HG03066 (cell line): ENCODE data around the gene KCNJ6.

Source experiments
- ATAC-seq: cut with Tn5 transposase; IDR thresholded peaks from one replicate; pipeline ENCODE4 v1.9.1; 2021; ENCODE audit warnings: low read depth; ENCODE audit not compliant: unreplicated experiment

The KCNJ6 gene

DNA sequence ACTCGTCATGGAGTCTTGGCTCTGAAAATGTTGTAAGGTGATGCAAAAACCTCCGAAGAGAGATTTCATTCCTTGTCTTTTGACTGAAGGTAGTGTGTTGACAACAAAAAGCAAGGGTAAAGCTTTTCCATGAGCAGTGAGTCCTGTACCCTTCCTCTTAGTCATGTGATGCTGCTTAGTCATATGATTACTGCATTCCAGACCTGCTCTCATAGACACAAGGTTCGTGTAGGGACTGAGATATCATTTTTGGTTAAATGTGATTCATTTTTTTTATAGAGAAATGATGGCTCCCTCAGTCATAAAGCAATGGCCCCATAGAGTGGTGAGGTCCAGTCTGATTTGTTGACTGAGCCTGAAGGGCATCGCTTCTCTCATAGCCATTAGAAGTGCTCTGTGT is 9.2 kb downstream of the KCNJ6 start:
- ATAC-seq = no peak

DNA sequence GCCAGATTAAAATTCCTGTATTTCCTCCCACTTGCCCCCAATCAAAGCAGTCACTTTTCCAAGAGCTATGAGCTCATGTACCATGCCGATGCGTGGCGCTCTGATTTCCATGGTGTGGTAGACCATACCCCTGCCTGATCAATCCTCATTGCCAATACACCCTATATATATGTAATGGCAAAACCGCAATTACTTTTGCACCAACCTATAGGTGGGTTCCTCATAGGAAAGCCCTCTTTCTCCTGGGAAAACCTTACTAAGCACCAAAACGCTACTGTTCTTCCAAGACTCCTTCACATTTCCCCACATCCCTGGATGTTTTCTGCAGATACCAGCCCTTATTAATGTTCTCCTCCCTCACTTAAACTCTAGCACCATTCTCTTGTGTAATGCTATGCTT is 11.0 kb downstream of the KCNJ6 start:
- ATAC-seq = no peak

DNA sequence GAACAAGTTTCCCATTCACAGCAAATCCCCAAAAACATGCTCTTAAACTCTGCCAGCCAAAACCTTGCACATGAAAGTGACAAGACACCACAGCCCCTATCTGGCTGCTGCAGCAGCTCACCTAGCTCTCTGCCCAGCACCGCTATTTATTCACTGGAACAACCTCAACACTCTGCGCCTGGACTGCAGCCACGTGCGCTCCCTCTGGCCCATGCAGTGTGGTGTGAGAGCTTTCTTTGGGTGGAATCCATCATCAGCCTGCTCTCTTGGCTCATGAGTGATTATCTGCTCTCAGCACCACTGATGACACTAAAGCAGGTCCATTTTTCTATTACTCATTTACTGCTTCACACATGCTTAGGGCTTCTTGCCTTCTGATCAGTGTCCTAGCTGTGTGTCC is 11.4 kb downstream of the KCNJ6 start:
- ATAC-seq = no peak

DNA sequence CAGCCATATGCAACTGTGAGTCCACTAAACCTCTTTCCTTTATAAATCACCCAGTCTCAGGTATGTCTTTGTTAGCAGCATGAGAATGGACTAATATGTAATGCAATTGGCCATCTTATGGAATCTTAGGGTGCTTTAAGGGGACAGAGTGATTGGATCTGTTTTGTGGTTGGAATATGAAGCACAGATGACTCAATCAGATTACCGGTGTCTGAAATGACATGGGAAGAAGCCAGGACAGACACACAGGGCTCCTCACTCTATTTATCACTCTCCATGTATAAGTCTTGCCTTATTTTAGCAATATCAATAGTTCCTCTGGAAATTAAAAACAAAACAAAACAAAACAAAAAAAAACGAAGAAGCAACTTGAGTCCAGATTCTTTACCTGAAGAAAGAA is 12.9 kb downstream of the KCNJ6 start:
- no peak for ATAC-seq

DNA sequence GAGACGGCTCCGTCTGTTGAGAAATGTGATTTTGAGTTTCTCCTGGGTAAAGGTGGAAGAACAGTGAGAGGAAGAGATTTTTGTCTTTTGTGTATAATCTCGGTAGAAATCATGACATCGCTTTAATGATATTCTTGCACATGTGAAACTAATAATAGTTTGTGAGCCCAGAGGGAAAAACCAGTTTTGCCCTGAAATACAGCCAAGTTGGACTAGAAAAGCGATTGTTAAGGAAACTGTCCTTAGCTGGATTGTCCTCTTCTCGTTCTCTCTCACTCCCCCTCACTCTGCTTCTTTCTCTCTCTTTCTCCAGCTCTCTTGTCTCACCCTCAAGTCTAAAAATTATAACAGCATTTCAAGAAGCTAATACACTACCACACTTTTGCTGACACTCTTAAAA is 17.1 kb downstream of the KCNJ6 start:
- ATAC-seq = no peak

DNA sequence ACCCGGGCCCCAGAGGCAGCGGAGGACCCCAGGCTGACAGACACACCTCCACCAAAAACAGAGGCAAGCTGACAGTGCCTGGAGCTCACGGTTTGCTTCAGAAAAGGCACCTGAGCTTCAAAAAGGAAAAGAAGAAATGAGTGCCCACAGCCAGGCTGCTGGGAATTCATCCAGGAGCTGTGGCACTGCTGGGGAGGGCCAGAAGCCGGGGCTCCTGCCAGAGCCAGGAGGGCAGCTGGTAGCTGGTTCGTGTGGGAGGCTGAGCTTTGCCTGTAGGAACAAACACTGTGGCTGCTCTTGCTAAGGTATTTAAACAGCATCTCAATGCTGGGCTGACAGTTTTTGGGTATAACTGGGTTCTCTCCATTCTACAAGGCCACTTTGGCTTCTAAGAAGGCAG is 19.5 kb downstream of the KCNJ6 start:
- ATAC-seq = no peak

DNA sequence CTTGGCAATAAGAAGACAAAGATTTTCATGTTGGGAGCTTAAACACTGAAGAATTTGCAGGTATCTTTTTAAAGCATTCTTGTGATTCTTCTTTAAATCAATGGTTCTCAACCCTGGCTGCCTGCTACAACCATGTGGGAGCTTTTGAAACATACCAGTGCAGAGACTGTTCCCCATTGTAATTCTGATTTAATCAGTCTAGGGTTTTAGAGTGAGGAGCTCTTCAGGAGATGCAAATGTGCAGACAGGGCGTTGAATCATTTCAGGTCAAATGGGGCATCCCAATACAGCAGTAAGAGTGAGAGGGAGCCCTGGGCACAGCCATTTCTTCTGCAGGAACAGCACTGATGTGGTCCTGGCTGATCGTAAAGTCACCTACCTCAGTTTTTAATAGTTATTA is 24.3 kb downstream of the KCNJ6 start:
- ATAC-seq = no peak

DNA sequence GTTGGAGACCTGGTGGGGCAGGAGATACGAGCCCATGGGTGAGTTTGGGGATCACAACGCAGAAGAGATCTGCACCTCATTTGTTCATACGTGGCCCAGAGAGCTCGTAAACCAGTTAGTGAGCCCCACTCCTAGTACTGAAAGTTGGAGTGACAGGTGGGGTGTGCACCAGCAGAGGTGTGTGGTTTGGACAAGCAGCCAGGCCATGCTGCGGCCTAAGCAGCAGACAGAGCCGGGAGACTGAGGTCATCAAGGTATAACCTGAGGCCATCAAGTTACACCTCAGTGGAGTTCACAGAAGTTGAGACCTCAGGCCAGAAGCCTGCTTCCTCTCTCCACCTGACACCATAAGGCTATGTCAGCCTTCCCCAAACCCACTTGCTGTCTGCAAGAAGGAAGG is 27.6 kb downstream of the KCNJ6 start:
- no peak for ATAC-seq

DNA sequence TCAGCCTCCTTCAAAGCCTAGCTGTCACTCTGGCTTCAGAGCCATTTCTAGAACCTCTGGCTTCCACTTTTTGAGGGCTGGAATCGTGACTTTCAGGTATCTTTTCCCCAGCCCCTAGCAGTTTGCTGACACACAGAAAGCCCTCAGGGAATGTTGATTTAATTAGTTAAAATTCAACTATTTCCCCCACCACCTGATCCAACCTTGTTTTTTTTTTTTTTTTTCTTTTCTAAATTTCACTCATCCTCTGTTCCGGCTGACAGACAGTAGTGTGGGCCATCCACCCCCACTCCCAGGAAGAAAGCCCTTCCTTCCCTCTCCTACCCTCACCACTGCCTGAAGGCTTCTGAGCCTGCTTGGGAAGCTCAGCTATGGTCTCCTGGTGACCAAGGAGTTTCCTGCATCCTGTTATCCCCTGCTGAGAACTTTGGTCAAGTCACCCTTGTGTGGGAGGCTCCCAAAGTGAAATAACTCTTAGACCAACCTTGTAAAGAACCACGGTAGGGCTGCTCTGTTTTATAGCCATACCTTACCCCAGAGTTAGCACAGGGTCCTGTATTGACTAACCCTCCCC is 29.4 kb downstream of the KCNJ6 start:
- no peak for ATAC-seq

DNA sequence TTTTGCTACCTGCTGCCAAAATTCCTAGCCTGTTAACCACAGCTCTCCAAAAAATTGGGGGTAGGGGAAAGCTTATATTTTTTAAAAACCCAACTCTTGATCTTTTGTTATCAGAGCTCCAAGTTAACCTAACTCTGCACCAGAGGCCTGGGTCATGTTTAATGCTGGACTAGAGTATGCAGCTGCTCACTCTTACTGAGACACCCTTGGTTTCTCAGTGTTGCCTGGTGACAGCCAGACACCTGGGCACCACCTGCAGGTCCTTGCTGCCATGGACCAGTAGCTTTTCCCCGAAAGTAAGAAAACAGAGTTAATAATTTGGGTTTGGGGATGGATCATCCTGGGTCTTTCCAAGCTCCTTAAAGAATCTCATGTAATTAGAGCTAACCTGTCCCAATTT is 30.1 kb downstream of the KCNJ6 start:
- ATAC-seq = no peak

DNA sequence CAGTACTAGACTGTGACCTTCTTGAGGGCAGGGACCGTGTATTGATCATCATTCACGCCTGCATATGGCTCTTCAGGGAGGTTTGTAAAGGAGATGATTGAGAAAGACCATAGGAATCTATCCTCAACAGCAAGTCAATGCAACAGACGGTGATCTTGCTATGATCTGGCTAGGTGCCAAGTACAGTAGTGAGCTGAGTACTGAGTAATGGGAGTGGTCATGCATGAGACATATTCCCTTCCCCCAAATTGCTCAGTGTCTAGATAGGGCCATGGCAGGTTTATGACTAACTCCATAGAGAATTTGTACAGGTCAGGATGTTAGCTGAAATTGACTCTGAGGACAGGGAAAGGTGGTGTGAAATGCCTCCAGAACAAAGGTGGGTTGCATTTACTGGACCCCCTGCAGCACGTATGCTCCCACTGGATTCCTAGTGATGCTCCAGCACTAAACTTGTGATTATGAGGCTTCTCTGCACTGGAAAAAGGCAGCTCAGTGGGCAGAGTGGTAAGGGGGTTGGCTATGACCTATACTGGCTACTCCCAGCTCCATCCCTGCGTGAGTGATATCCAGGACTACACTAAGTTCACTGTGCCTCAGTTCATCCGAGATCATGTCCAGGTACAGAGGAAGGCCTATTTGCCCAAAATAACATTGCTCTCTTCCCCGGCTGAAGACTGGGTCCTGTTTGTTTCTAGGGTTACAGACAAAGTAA is 37.2 kb downstream of the KCNJ6 start:
- ATAC-seq = no peak

DNA sequence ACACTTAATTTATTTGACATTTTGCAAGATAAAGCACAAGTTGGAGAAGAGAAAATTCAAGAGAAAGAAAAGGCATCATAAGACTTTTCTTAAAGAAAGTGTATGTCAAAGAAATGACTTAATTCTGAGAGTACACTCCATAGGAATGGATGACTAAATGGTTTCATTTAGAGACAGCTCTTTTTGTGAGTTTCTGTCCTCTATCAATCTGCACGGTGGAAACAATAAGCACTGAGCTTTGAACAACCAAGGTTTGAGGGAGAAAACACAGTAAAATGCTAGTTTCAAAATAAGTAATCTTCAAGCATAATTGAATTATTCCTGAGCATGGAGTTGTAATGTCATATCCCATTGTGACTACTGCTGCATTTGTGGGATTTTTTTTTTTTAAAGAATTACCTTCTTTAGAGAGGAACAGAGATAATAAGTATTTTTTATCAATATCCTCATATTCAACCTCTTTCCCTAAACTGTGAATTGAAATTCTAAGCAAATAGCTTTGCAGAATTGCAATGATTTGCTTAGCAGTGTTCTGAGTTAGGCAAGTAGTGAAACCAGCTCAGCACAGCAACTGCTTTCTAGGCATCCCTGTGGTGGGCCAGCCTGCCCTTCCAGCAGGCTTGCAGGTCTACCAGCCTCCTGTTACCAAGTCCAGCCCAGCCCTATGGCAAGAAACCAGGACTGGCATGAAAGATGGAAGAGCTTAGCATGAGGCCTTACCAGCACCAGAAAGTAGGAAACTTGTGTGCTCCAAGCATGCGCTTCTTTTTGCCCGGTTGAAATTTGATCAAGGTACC is 38.2 kb downstream of the KCNJ6 start:
- ATAC-seq = no peak

DNA sequence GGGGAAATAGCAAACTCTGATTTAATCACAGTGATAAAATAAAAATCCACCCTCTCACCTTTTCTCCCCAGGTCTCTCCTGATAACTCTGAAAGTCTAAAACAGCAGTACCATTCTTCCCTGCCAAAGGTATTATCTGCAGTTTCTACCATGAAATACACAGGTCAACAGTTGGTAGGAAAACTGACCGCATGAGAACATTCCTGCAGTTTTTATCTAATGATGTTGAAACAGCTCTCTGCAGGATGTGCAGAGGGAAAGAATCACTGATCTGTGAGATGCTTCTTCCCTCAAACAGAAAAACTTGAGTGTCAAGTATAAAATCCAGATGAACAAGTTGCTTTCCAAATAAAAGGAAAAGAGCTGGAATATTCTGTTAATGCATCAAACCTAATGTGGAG is 39.1 kb downstream of the KCNJ6 start:
- ATAC-seq = no peak

DNA sequence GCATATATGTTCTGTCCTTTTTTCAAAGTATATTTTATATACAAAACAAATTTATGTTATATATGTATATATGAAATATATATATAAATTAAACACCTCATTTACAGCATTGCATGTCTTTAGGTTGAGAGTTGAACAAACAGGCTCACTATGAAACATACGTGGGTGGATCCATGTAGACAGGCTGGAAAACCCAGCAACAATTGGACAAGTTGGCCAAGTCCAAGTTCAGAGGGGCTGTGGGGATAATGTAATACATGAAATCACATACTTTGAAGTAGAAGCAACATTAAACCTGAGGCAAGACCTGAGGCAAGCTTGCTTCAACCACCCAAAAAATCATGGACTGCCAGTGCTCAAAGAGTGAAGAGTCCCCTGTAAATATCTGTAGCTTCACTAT is 39.7 kb downstream of the KCNJ6 start:
- no peak for ATAC-seq

DNA sequence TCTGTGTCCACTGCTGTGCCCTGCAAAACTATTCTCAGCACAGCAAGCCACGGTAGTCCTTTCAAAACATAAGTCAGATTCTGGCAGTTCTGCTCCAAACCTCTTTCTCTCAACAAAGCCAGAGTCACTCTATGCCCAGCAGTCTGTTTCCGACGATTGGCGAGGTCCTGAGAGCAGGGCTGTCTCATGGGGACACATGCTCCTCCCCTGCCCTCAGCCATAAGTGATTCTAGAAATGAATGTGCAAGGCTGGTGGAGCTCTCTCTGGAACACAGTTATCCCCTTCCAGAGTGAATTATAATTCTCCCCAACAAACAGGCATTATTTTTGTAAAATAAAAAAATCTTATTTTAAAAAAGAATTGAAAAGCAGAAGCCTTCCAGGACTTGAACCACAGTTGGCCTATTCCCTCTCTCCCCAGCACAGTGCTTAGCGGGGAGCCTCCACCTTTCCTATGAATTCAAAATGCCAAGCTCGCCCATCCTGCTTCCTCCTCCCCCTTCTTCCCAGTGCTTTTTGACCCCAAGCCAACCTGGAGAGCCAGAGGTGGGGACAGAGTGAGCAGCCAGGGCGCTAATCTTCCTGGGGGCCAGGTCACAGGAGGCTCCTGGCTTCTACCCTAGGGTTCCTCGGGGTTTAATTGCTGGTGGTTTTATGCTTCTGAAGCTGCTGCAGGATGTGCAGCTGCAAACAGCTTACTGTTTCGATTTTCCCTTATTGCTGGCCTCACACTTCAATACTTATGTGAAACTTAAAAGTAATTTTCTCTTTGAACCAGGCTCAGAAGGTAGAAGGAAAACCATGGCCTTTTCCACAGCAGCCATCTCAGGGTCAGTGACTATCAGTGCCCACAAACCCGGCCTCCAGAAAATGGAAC is 41.1 kb downstream of the KCNJ6 start:
- ATAC-seq = no peak

DNA sequence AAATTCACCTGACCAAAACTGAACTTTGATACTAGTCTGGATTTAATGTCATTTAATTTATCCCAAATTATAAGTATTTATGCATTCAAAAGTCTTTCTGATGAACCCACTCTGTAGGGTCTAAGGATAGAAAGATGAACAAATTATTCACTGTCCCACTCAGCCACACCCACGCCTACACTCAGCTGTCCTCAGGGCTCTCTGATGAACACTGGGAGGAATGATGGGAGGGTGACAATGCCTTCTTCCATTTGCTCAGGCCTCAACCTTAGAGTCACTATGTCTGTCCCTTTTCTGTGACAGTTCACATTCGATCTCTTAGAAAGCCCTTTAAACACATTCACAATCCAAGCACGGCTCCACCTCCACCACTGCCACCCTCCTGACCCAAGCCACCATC is 41.8 kb downstream of the KCNJ6 start:
- ATAC-seq = no peak

DNA sequence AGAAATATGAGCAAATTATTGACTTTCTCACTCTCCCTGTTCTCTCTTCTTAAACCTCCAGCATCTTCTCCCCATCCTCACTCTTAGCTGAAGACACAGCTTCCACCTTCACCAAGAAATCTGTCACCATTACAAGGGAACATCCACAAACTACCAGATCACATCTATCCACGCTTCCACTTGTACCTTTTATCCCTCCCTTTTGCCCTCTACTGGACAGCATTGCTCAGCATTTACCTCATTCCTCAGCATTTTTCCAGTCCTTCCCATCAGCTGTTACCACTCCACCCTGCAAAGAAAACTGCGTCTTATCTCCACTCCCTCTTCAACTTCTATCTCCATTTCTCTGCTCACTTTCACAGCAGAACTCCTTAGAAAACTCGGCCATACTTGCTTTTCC is 42.6 kb downstream of the KCNJ6 start:
- ATAC-seq = no peak

DNA sequence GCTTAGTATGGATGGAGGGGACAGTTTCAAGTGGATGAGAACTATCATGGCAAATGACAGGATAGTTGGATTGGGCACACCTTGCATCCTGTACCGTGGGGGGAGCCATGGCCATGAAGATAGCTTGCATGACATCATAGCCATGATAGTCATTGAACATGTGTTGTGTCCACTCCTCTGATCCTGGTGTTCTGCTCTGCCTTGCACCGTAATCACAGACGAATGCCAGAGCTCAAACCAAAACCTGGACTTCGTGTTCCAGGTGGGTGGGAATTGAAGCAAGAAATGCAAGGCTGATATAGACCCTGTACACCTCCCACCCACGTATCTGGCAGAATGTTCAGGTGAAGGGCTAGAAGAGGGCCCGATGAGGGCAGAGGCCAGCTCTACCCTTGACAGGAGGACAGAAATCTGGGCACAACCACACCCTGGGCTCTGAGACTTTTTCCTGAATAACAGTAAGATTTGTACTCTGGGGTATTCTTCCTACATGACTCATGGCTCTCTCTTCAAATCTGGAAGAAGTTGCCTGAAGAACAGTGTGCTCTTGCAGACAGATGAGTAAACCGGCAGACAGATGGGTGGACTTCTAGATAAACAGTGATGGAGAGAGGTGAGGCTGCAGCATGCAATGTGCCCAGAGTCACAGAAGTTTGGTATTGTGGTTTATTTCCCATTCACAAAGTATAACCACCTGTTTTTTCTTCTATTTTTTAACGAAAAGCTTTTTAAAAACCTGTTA is 45.0 kb downstream of the KCNJ6 start:
- ATAC-seq = no peak

DNA sequence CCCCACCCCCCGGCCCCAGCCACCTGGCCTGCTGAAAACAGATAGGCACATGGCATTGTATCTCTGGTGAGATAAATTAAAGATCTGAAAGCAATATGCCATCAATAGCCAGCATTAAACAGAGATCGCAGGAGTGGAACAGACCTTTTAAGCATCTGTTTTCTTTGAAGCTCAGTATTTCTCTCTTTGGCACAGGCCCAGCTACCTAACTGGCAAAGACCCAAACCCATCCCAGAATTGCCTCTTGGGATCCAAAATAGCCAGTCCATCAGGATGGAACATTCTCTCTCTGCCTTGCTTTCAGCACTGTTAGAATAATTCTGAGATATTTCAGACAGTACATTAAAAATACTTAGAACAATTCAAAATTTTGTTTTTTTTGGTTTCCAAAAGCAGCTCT is 46.0 kb downstream of the KCNJ6 start:
- ATAC-seq = no peak

DNA sequence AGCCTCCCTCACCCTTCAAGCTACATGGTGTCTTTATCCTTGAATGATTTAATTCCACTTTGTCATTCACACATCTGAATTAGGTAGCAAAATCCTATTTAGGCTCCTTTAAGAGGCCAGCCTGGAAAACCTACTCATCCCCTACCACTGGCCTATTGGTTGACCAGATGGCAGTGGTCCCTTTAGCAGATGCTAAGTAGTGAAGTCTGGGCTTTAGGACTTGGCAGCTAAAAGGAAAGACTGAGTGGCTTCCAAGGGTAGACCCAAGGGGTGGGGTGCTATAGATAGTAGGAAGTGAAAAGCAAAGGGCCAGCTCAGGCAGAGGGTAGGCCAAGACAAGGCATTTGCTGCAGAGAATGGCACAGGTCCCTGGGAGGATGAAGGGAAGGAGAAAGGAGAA is 46.6 kb downstream of the KCNJ6 start:
- no peak for ATAC-seq
